Eye (tissue), 1 donor: ENCODE results near the gene STX12.
"Not testable (repeated sequence)": the region's sequence is repeated elsewhere in the genome, so short reads cannot be mapped to it uniquely, and the experiment has no call there.

Experiments
- DNase-seq: peaks from one replicate; pipeline ENCODE4 v3.0.0-alpha.2; 2015

Gene STX12

DNA sequence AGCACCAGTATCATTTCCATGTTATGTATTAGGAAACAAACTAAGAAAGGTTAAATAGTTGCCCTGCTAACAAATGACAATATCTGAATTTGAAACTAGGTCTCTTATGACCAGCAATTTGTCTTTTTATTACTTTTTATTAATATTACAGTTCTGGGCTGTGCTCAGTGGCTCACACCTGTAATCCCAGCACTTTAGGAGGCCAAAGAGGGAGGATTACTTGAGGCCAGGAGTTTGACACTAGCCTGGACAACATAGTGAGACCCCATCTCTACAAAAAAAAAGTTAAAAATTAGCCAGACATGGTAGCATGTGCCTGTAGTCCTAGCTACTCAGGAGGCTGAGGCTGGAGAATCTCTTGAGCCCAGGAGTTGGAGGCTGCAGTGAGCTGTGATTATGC, 3.3 kb downstream of the STX12 start:
- DNase-seq = not testable (repeated sequence)

DNA sequence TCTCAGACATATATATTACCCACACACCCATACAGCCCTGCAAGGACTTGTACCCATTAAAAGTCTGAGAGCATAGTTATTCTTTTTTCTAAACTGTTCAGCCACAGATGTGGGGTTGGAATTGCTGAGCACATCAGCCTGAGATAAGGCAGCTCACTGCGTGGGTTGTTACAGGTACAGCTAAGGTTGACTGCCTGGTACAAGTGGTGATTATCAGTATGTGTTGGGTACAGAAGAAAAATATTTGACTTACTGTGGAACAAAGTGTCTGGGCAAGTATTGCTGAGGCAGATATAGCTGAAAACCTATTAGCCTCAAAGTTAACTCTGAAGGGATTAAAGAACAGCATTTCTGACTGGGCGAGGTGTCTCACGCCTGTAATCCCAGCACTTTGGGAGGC, 5.0 kb downstream of the STX12 start:
- DNase-seq = no peak

DNA sequence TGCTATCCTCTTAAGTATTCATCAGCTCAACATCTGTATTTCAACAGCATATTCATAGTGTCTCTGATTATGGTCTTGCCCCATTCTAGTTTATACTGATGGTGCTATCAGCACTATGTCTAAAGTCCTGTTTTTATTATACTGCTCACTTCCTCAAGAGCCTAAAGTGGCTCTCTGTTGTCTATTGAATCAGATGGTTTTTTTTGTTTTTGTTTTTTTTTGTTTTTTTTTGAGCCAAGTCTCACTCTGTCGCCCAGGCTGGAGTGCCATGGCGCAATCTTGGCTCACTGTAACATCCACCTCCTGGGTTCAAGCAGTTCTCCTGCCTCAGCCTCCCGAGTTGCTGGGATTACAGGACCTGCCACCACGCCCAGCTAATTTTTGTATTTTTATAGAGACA, 6.1 kb downstream of the STX12 start:
- no peak for DNase-seq

DNA sequence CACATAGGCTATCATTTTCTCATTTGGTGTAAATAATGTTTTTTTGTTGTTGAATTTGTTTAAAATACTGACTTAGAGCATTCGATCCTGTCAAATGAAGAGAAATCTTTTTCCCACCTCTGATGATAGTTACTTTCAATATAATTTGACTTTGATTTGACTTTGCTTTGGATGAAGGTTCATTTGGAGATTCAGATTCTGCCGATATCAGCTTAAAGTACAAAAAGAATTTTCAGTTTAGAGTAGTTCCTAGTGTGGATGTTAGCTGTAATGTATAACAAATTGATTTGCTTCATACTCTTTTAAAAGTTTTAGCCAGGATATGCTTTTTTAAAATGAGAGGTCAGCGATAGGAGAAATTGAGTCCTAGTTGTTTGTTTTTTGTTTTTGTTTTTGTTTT, 9.9 kb downstream of the STX12 start:
- DNase-seq = no peak

DNA sequence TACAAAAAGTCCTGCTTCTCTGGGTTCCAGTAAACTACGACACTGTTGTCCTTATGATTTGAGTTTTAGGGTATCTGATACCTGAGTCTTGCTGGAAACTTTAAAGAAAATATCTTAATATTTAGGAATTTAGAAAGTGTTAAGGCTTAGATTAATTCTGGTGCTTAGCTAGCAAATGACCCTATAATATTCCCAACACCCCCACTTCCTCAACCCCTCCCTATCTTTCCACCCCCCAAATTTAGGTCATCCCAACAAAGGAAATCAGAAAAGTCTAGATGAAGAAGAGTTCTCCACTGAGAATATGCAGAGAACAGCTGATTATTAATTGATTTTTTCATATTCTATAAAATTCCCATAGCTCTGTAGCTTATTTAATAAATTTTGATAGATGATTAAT, 11.7 kb downstream of the STX12 start:
- DNase-seq = no peak

DNA sequence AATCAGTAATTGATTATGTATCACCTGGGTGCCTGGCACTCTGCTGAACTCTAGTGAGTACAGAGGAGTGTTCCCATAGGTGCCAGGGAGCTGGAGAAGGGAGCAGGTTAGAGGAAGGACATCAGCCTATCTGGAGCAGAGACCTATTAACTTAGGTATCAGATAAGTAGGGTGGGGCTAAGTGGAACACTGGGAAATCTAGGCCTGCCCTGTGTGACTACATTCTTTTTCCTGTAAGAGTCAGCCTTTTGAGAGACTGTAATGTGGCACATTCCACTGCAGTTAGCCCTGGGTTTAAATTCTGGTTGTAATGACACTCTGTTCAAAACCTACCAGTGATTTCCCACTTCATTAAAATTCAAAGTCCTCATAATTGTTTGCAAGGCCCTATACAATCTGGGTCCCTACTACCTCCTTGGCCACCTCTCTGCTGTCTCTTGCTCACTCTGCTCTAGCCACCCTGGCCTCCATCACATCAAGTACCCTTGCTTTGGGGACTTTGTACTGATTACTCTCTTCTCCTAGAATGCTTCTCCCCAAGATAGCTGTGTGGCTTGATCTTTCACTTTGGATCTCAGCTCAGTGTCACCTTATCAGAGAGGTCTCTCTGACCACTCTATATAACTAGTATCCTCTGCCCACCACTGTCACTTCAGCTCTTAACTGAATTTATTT, 12.9 kb downstream of the STX12 start:
- DNase-seq = no peak

DNA sequence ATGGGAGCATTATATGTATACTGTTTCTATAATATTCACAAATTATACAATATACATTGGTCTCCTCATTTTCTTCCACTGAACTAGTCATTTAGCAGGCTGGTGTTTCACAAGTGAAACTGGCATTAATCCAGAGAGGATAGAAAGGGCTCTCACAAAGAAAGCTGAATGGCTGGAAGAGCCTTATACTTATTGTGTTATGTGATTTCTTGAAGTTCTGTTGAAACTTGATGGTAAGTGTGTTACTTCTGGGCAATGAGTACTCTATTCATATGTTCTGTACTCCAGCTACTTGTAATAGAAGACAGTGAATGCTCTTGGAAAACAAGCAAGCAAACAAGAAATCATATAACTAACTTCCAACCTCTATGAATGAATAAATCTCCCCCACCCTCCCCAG, 14.9 kb downstream of the STX12 start:
- no peak for DNase-seq

DNA sequence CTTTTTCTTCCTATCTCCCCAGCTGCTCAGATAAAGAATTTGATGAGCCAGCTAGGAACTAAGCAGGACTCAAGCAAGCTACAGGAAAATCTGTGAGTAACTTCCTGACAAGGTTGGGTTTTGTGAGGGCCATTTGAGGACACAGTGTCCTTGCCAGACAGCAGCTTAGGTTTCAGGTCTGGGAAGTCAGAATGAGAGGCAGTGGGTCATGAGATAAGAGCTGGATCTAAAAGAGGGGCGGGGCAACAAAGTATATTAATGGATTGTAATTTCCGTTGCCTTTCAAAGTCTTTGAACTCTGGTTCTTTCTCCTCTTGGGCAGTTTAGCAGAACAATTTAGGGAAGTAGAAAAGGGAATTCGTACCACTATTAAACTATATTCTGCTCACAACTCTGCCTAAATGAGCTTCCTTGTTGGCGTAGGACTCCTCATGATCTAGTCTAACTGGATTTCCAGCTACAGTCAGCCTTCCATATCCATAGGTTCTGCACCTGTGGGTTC, 16.6 kb downstream of the STX12 start:
- no peak for DNase-seq

DNA sequence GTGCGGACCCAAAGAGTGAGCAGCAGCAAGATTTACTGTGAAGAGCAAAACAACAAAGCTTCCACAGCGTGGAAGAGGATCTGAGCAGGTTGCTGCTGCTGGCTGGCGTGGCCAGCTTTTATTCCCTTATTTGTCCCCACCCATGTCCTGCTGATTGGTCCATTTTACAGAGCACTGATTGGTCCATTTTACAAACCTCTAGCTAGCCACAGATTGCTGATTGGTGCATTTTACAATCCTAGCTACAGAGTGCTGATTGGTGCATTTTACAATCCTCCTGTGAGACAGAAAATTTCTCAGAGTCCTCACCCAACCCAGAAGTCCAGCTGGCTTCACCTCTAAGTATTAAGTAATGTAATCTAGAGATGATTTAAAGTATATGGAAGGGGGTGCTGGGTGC, 17.3 kb downstream of the STX12 start:
- DNase-seq = not testable (repeated sequence)

DNA sequence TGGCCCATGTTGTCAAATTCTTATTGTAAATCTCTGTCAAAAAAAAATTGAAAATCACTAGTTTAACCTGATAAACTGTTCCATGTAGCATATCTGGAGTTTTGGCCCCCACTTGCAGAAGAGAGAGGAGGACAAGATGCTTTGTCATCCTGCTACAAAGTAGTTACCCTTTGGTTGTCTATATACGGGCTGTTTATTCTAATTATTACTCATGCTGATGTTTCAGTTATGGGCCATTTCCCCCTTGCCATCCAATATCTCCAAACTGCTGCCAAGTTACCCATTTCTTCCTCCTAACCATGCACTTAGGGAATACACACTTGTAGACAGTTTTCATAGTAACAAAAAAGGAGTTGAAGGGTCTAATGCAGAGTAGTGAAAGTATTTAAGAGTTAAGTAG, 22.6 kb downstream of the STX12 start:
- DNase-seq = no peak

DNA sequence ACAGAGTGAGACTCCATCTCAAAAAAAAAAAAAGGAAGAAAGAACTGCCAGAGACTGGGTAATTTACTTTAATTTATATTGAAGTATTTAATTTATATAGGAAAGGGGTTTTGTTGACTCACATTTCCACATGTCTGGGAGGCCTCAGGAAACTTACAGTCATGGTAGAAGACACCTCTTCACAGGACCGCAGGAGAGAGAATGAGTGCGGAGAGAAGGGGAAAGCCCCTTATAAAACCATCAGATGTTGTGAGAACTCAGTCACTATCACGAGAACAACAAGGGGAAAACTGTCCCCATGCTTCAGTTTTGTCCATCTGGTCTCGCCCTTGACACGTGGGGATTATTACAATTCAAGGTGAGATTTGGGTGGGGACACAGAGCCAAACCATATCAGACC, 31.8 kb downstream of the STX12 start:
- no peak for DNase-seq

DNA sequence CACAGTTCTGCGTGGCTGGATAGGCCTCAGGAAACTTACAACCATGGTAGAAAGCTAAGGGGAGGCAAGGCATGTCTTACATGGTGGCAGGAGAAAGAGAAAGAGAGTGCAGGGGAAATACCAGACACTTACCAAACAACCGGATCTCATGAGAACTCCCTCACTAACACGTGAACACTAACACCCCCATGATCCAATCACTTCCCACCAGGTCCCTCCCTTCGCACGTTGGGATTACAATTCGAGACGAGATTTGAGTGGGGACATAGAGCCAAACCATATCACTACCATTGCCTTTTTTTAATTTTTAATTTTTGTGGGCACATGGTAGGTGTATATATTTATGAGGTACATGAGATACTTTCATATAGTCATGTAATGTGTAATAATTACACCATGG, 33.7 kb downstream of the STX12 start:
- no peak for DNase-seq

DNA sequence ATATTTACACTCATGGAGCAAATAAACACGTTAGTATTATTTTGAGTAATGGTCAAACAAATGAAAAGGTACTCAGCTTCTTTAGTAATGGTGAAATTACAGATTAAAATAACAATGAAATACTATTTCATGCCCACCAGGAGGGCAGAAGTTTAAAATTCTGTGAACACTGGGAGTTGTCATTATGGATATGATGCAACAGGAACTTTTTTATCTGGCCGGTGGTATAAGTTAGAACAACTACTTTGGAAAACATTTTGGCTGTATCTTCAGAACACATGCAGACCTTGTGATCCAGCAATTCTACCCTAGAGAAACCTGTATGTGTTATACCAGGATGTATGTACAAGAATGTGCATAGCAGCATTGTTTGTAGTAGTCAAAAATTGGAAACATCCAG, 34.4 kb downstream of the STX12 start:
- DNase-seq = no peak

DNA sequence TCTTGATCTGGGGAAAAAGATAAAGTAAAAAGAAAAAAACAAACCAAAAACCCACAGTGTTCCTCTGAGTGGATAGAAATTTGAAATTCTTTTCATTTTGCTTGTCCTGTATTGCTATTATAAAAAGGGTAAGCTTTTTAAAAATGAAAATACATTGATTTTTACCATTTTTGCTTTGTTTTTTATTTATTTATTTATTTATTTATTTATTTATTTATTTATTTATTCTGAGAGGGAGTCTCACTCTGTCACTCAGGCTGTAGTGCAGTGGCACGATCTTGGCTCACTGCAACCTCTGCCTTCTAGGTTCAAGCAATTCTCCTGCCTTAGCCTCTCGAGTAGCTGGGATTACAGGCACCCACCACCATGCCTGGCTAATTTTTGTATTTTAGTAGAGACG, 35.1 kb downstream of the STX12 start:
- not testable (repeated sequence) for DNase-seq

DNA sequence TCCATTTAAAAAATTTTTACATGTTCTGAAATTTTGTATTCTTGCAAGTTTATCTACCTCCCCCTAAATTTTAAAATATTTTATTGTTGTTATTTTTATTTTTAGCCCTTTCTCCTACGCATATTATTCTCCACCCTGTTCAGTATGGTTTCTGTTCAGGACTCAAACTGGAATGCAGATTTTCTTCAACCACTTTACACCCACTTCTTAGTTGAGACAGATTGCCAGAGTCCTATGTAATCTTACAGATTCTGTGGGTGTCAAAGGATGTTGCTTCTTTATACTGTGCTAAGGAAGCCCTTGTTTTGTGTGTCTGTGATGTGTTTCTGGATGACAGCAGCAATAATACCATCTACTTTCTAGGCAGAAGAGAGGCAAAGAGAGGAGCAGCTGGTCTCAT, 36.9 kb downstream of the STX12 start:
- no peak for DNase-seq

DNA sequence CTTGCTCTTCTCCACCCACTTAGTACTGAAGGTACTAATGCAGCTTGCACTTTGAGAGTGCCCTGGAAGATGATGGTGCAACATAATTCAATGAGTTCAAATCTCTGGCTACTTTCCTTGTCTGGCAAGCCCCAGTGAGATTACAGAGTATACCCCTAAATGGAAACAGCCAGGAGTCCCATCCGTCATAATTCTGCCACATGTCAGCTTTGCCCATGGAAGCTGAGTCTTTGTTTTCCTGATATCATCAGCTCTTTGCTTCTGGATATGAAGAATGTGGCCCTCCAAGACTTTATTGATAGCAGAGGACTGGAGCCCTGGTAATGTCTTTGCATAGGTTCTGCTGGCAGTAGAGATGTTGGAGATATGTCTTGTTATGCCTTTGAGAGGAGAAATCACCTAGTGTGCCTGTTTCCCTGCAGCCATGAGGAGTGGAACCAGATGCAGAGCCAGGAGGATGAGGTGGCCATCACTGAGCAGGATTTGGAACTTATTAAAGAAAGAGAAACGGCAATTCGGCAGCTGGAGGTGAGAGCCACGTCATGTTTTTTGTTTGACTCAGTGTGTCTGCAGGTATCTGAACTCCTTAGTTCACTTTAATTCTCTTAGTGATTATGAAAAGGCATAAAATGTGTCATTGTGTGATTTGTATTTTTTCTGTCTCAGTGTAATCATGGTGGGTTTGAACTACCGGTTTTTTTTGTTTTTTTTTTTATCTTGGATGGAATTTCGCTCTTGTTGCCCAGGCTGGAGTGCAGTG, 38.9 kb downstream of the STX12 start:
- DNase-seq = no peak

DNA sequence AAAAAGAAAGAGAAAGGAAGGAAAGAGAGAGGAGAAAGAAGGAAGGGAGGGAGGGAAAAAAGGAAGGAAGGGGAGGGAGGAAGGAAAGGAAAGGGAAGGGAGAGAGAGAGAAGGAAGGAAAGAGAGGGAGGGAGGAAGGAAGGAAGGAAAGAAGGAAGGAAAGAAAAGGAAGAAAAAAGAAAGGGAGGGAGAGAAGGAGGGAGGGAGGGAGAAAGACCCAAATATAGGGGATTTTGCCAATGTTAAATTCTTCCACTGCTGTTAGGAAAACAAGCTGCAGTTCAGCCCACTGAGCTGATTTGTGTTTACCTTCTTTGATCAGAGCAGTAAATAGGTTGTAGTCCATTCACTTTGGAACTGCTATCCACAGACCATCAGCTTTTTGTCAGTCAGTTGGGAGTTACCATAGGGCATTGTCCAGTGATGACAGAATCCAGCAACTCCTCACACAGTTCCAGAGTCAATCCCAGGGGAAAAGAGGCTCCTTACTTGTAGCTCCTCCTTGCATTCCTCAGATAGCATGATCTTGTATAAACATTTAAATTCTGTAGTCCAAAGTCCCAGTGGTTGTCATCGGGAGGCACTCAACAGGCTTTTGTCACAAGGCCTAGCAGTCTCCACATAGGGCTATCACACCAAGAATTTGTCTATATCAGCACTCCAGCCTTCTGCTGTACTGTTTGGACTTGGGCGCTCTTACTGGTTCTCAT, 44.1 kb downstream of the STX12 start:
- peak; percentile 3 for DNase-seq

DNA sequence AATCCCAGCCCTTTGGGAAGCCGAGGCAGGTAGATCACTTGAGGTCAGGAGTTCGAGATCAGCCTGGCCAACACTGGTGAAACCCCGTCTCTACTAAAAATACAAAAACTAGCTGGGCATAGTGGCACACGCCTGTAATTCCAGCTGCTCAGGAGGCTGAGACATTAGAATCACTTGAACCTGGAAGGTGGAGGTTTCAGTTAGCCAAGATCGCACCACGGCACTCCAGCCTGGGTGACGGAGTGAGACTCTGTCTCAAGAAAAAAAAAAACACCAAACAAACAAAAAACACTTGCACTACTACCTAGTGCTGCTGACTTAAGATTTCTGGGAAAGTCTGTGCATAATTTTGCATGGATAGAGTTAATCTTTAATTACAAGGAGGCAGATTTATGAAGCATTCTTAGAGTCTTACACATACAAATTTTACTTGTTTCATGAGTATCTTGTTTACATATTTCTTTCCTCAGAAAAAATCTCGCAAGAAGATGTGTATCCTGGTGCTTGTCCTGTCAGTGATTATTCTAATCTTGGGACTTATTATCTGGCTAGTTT, 48.8 kb downstream of the STX12 start:
- DNase-seq = no peak

DNA sequence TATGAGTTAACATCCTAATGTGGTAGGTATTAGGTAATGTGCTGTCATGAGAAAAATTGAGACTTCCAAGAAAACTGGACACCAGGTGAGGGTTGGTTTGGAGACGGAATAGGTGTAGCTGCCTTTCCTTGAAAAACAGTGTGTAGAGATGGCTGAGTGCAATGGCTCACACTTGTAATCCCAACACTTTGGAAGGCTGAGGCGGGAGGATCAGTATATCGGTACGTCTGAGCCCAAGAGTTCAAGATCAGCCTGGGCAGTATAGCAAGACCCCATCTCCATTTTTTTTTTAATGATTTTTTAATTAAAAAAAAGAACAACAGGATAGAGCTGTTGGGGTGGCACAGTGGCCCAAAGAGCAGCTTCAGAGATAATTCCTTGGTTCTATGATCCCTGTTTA, 50.8 kb downstream of the STX12 start:
- no peak for DNase-seq

DNA sequence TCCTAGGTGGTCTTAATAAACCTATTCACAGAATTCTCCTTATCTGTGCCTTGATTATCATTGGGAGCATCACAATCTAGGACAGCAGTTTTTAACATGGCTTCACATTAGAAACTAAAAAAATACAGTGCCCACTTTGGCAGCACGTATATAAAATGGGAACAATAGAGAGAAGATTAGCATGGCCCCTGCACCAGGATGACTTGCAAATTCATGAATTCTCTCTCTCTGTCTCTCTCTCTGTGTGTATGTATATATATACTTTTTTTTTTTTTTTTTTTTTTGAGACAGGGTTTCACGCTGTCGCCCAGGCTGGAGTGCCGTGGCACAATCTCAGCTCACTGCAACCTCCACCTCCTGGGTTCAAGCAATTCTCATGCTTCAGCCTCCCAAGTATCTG, 51.4 kb downstream of the STX12 start:
- no peak for DNase-seq

DNA sequence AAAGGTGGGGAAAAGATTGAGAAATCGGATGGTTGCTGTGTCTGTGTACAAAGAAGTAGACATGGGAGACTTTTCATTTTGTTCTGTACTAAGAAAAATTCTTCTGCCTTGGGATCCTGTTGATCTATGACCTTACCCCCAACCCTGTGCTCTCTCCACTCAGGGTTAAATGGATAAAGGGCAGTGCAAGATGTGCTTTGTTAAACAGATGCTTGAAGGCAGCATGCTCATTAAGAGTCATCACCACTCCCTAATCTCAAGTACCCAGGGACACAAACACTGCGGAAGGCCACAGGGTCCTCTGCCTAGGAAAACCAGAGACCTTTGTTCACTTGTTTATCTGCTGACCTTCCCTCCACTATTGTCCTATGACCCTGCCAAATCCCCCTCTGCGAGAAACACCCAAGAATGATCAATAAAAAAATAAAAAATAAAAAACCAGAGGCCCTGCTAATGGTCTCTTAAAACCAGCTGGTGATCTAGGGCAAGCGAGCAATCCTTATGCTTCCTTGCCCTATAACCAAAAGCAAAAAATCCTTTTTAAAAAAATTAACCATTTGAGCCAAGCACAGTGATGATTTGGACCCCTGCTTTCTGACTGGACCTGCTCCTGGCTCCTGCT, 56.4 kb downstream of the STX12 start:
- DNase-seq = not testable (repeated sequence)

DNA sequence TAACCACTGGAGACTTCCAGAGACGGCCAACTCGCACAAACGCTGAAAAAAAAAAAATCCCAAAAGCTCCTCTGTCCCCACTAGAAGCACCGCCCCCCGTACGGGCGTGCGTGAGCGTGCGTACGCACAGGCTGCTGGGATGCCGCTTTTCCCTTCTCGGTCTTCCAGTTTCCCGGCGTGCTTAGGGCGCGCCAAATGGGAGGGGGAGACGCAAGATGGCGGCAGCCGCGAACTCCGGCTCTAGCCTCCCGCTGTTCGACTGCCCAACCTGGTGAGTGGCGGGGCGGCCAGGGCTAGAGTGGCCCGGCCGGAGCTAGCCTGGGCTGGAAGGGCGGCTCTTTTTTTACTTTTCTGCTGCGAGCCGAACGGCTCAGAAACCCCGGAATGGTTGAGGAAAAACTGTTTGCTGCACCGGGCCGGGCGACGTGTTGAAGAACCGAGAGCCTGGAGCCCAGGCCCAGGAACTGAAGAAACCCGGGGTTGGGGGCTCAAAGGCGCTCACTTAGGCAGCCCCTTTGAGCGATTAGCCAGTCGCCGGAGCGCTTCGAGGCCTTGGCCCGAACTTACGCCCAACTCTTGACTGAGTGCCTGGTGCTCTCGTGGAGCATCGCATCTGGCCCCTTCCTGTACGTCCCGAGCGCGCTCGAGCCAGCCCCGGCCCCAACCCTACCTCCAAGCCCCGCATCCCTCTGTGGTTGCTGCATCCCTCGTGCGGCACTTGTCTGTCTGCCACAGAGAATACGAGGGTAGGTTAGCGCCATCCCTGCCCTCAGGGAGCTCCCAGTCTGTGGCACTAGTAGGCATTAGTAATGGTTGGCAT, 57.8 kb downstream of the STX12 start, which contains the start of gene PPP1R8:
PPP1R8 (plus strand) TSS at position 162 of the 820 bp plus-strand sequence; CDS start at position 216, 54 bp downstream.
- peak; percentile 98 for DNase-seq
